GM12878 (cell line): ENCODE results near the gene MRPS5. TPM values are rescaled to one million over a fixed set of nuclear protein-coding genes. Genes with fewer than 3 reads are reported as not detected.

ENCODE experiments used
- ATAC-seq: fragments of 200-7000 bp; cut with Tn5 transposase; 3 replicates; pipeline ENCODE4 v1.9.1; 2020; ENCODE audit warnings: mild to moderate bottlenecking, moderate library complexity
- BruUV-seq: library from RNA; stranded (reverse); fragments of 400-500 nt; replicated peaks from 2 replicates; lab custom pipeline; 2021; lab: Mats Ljungman, UMichigan
- CTCF ChIA-PET: fragments of 300-600 bp; sonication (Branson Sonifier 250); formaldehyde crosslinking; extraction: SDS; loops from one replicate; lab custom pipeline; 2021; ENCODE audit warnings: inconsistent platforms; lab: Yijun Ruan, JAX
- POLR2A ChIA-PET: fragments of 350-600 bp; formaldehyde crosslinking; extraction: SDS; loops from one replicate; lab custom pipeline; 2021; ENCODE audit warnings: inconsistent platforms; lab: Charles Lee
- RAD21 ChIA-PET: fragments of 300-600 bp; sonication (Branson Sonifier 250); formaldehyde crosslinking; loops from one replicate; lab custom pipeline; 2023; ENCODE audit warnings: antibody characterized with exemption; ENCODE audit not compliant: unreplicated experiment; lab: Charles Lee
- SMC1A ChIA-PET: fragments of 300-600 bp; sonication (Branson Sonifier 250); formaldehyde crosslinking; loops from one replicate; lab custom pipeline; 2023; ENCODE audit not compliant: unreplicated experiment, uncharacterized antibody; lab: Charles Lee
- DNase-seq: peaks from one replicate; pipeline ENCODE4 v3.0.0-alpha.2; 2011; ENCODE audit warnings: low read depth, low spot score
- FAIRE-seq: peaks from 3 replicates; lab custom pipeline; 2011; peaks lifted over from hg19 to GRCh38; lab: Jason Lieb, UNC
- H2AFZ ChIP-seq: 2 replicates; pipeline ENCODE4 v1.6.0; 2011; ENCODE audit warnings: low read depth, low read length, control low read depth; ENCODE audit not compliant: control insufficient read depth
- H3K27ac ChIP-seq: 2 replicates; pipeline ENCODE4 v1.5.1; 2011; ENCODE audit warnings: control low read depth; ENCODE audit not compliant: control insufficient read depth, insufficient read depth
- H3K27me3 ChIP-seq, 2 experiments: replicated peaks in 1 of 2; 2 replicates each; pipeline versions ENCODE4 v1.6.0 to v1.6.1; 2011; ENCODE audit warnings: low read length in 1 of 2; ENCODE audit not compliant: control insufficient read depth in 2 of 2, insufficient read depth in 2 of 2
- H3K36me3 ChIP-seq, 2 experiments: 2 replicates each; pipeline ENCODE4 v1.5.1; 2011; ENCODE audit warnings: low read length in 1 of 2; ENCODE audit not compliant: control insufficient read depth in 2 of 2, insufficient read depth in 2 of 2
- H3K4me1 ChIP-seq: 2 replicates; pipeline ENCODE4 v1.6.1; 2011; ENCODE audit warnings: mild to moderate bottlenecking, low read length, moderate library complexity, mixed read lengths; ENCODE audit not compliant: control insufficient read depth, insufficient read depth
- H3K4me2 ChIP-seq: 2 replicates; pipeline ENCODE4 v1.6.0; 2011; ENCODE audit warnings: control low read depth; ENCODE audit not compliant: control insufficient read depth, insufficient read depth
- H3K4me3 ChIP-seq: fragments of 200-600 bp; sonication (generic); 2 replicates; pipeline ENCODE4 v1.5.1; 2016
- H3K79me2 ChIP-seq: 2 replicates; pipeline ENCODE4 v1.6.0; 2011; ENCODE audit warnings: low read length; ENCODE audit not compliant: control insufficient read depth, insufficient read depth
- H3K9ac ChIP-seq: 2 replicates; pipeline ENCODE4 v1.8.0; 2011; ENCODE audit warnings: low read length, control low read depth, mixed read lengths; ENCODE audit not compliant: control insufficient read depth, insufficient read depth
- H3K9me3 ChIP-seq: replicated peaks from 3 replicates; pipeline ENCODE4 v1.5.1; 2011; ENCODE audit warnings: mild to moderate bottlenecking, low read length; ENCODE audit not compliant: control insufficient read depth, insufficient read depth
- H4K20me1 ChIP-seq: 2 replicates; pipeline ENCODE4 v1.6.0; 2011; ENCODE audit not compliant: control insufficient read depth, insufficient read depth
- ASH2L ChIP-seq: fragments of 300-600, 200-600 bp; sonication (generic); IDR thresholded peaks from 2 replicates; pipeline ENCODE4 v1.6.1; 2017; ENCODE audit warnings: low read depth, mild to moderate bottlenecking, borderline replicate concordance
- WGBS: methylation state at CpG from one replicate; pipeline ENCODE4 v1.1.6; 2016; ENCODE audit warnings: low lambda C conversion rate; ENCODE audit not compliant: insufficient replicate concordance, insufficient coverage; ENCODE audit errors: missing lambda C conversion rate; 5-methylcytosine and 5-hydroxymethylcytosine counted together
- in situ Hi-C: fragments of 300-500 bp; cut with MboI; formaldehyde crosslinking; loops from 9 replicates; pipeline ENCODE4 v1.14.3; 2018; ENCODE audit warnings: mixed read lengths
- intact Hi-C: fragments of 100-400 bp; cut with micrococcal nuclease; formaldehyde crosslinking; loops from one replicate; pipeline ENCODE4 v1.14.2; 2022; ENCODE audit not compliant: unreplicated experiment
- polyA plus RNA-seq, 11 experiments: library from polyadenylated mRNA; depleted of rRNA in 4 of 11; unstranded in 6 of 11; stranded (reverse) in 5 of 11; fragments of >200 nt; fragmentation: Nextera tagmentation in 4 of 11; fragmentation: Illumina TruSeq in 1 of 11; extraction: Ambion mirVana in 4 of 11; extraction: Trizol in 1 of 11; gene quantifications; 1 replicate in 1 of 11; 2 replicates in 10 of 11; pipeline versions ENCODE4 v1.2.1 to v1.2.3, GENCODE V29; 2011 to 2016; ENCODE audit warnings: inconsistent platforms in 2 of 11, missing spikeins in 2 of 11, low read depth in 1 of 11
- total RNA-seq, 4 experiments: library from RNA; depleted of rRNA in 3 of 4; stranded (reverse); fragments of >200 nt in 3 of 4; fragmentation: Illumina TruSeq in 1 of 4; extraction: Trizol in 1 of 4; gene quantifications; 2 replicates each; pipeline versions ENCODE4 v1.2.1 to v1.2.3, GENCODE V29; 2013 to 2021
- TF ChIP-seq, protein P1 (sequence below): fragments of 450-650 bp; formaldehyde crosslinking; IDR thresholded peaks from 2 replicates; pipeline ENCODE4 v1.4.0; 2022; ENCODE audit warnings: mild to moderate bottlenecking, moderate library complexity
- TF ChIP-seq, protein P2 (sequence below): fragments of 450-650 bp; IDR thresholded peaks from 2 replicates; pipeline ENCODE4 v1.6.1; 2016; ENCODE audit warnings: mild to moderate bottlenecking

MRPS5 gene
- total and polyA plus RNA-seq, 10 of the 15 experiments (the other 5 are each of a cell fraction or from before 2014, with no cell fraction given), result 54.8 to 93.0 (median 76.3) TPM

DNA sequence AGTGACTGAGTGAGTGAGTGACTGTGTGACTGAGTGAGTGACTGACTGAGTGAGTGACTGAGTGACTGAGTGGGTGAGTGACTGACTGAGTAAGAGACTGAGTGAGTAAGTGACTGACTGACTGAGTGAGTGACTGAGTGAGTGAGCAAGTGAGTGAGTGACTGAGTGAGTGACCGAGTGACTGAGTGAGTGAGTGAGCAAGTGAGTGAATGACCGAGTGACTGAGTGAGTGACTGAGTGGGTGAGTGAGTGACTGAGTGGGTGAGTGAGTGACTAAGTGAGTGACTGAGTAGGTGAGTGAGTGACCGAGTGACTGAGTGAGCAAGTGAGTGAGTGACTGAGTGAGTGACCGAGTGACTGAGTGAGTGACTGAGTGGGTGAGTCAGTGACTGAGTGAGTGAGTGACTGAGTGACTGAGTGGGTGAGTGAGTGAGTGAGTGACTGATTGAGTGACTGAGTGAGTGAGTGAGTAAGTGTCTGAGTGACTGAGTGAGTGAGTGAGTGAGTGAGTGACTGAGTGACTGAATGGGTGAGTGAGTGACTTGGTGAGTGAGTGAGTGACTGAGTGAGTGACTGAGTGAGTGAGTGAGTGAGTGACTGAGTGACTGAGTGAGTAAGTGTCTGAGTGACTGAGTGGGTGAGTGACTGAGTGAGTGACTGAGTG lies 82.8 kb downstream of the MRPS5 start:
- in situ Hi-C loops, result no loop called here
- Histone ChIP-seq H3K79me2 (no peaks in the 10 kb centered on the region), H3K9me3 (no peaks in the 10 kb centered on the region), H3K27ac (no peak overlapping the region), H3K4me2 (no peak overlapping the region), H3K9ac (no peak overlapping the region), H3K27me3 (no peaks in the 10 kb centered on the region), H4K20me1 (no peaks in the 10 kb centered on the region), H3K4me1 (peaks cover 35% of the 10 kb centered on the region), H3K4me3 (no peak overlapping the region), H3K36me3 (no peaks in the 10 kb centered on the region), H2AFZ (no peak overlapping the region)
- no TSS peak for BruUV-seq
- 44% methylated on average over 4 of the region's 4 CpGs for WGBS
- FAIRE-seq, result no peak
- ChIA-PET RAD21 (interaction anchor here (4.9 kb wide), 1 partner anchor 15 kb away, joined by 61 read pairs; the partner anchor contains the start of gene MAL), CTCF (no interaction called here), POLR2A (no interaction called here), SMC1A (no interaction called here)
- no peak for ATAC-seq
- intact Hi-C loops, result no loop called here
- TF ChIP-seq ASH2L, result peak; percentile 77
- TF ChIP-seq, protein P1, sequence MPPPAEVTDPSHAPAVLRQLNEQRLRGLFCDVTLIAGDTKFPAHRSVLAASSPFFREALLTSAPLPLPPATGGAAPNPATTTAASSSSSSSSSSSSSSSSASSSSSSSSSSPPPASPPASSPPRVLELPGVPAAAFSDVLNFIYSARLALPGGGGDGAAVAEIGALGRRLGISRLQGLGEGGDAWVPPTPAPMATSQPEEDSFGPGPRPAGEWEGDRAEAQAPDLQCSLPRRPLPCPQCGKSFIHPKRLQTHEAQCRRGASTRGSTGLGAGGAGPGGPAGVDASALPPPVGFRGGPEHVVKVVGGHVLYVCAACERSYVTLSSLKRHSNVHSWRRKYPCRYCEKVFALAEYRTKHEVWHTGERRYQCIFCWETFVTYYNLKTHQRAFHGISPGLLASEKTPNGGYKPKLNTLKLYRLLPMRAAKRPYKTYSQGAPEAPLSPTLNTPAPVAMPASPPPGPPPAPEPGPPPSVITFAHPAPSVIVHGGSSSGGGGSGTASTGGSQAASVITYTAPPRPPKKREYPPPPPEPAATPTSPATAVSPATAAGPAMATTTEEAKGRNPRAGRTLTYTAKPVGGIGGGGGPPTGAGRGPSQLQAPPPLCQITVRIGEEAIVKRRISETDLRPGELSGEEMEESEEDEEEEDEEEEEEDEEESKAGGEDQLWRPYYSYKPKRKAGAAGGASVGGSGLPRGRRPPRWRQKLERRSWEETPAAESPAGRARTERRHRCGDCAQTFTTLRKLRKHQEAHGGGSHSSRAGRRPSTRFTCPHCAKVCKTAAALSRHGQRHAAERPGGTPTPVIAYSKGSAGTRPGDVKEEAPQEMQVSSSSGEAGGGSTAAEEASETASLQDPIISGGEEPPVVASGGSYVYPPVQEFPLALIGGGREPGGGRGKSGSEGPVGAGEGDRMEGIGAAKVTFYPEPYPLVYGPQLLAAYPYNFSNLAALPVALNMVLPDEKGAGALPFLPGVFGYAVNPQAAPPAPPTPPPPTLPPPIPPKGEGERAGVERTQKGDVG (CRISPR knock-in tag), result no peak
- TF ChIP-seq, protein P2, sequence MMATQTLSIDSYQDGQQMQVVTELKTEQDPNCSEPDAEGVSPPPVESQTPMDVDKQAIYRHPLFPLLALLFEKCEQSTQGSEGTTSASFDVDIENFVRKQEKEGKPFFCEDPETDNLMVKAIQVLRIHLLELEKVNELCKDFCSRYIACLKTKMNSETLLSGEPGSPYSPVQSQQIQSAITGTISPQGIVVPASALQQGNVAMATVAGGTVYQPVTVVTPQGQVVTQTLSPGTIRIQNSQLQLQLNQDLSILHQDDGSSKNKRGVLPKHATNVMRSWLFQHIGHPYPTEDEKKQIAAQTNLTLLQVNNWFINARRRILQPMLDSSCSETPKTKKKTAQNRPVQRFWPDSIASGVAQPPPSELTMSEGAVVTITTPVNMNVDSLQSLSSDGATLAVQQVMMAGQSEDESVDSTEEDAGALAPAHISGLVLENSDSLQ, result peak; percentile 35; the same call in 1 of the 2 replicates
- no peak for DNase-seq
